Liver (tissue), 9 donors: ENCODE data around the gene SUN2. TPM values are rescaled to one million over a fixed set of nuclear protein-coding genes. Genes with fewer than 3 reads are reported as not detected.
A peak's percentile ranks its signal among the peaks of the same experiment; 100 is the strongest.

Experiments used
- DNase-seq: peaks from one replicate; pipeline ENCODE4 v3.0.0-alpha.2; 2017; ENCODE audit warnings: low spot score
- H3K27ac ChIP-seq, 2 donors: one replicate each; pipeline ENCODE4 v1.7.0; 2013; ENCODE audit warnings: inconsistent platforms in 2 of 2, low read length in 2 of 2, control low read depth in 1 of 2, low read depth in 1 of 2, mild to moderate bottlenecking in 1 of 2
- H3K27me3 ChIP-seq, 4 donors: one replicate each; pipeline versions ENCODE4 v1.6.1 to v1.7.0; 2013; ENCODE audit warnings: low read length in 3 of 4, inconsistent platforms in 1 of 4, mild to moderate bottlenecking in 1 of 4, moderate library complexity in 1 of 4; ENCODE audit not compliant: control insufficient read depth in 4 of 4, insufficient read depth in 4 of 4
- H3K36me3 ChIP-seq, 4 donors: one replicate each; pipeline versions ENCODE4 v1.6.1 to v1.7.0; 2013; ENCODE audit warnings: low read length in 3 of 4, mild to moderate bottlenecking in 3 of 4, low read depth in 1 of 4, moderate library complexity in 1 of 4; ENCODE audit not compliant: control insufficient read depth in 4 of 4, insufficient read depth in 3 of 4
- H3K4me1 ChIP-seq, 4 donors: one replicate each; pipeline versions ENCODE4 v1.6.1 to v1.7.0; 2013; ENCODE audit warnings: low read length in 3 of 4, mild to moderate bottlenecking in 3 of 4, moderate library complexity in 1 of 4; ENCODE audit not compliant: control insufficient read depth in 4 of 4, insufficient read depth in 4 of 4
- H3K4me3 ChIP-seq, 3 donors: one replicate each; pipeline versions ENCODE4 v1.6.1 to v1.7.0; 2013; ENCODE audit warnings: low read length in 3 of 3, control low read depth in 1 of 3, low read depth in 1 of 3, mild to moderate bottlenecking in 1 of 3
- H3K9ac ChIP-seq, 2 donors: one replicate each; pipeline ENCODE4 v1.7.0; 2013; ENCODE audit warnings: low read length in 2 of 2, mild to moderate bottlenecking in 2 of 2, moderate library complexity in 2 of 2, control low read depth in 1 of 2, low read depth in 1 of 2
- H3K9me3 ChIP-seq, 4 donors: one replicate each; pipeline versions ENCODE4 v1.6.1 to v1.7.0; 2013; ENCODE audit warnings: low read length in 3 of 4; ENCODE audit not compliant: control insufficient read depth in 4 of 4
- ATF3 ChIP-seq: IDR thresholded peaks from 2 replicates; pipeline ENCODE4 v1.6.1; 2016; ENCODE audit warnings: antibody characterized with exemption
- CTCF ChIP-seq: fragments of 150-350 bp; IDR thresholded peaks from 2 replicates; pipeline ENCODE4 v1.5.1; 2017; ENCODE audit warnings: improper control_type of control experiment, low read depth, low read length; ENCODE audit not compliant: missing input control
- EGR1 ChIP-seq, 2 donors: IDR thresholded peaks; 2 replicates each; pipeline ENCODE4 v1.6.1; 2016 to 2018; ENCODE audit warnings: antibody characterized with exemption in 2 of 2, low read depth in 2 of 2
- FOXA1 ChIP-seq: IDR thresholded peaks from 2 replicates; pipeline ENCODE4 v1.6.1; 2016; ENCODE audit warnings: antibody characterized with exemption
- FOXA2 ChIP-seq: IDR thresholded peaks from 2 replicates; pipeline ENCODE4 v1.6.1; 2016; ENCODE audit warnings: antibody characterized with exemption
- GABPA ChIP-seq, 2 donors: IDR thresholded peaks in 1 of 2; conservative IDR thresholded peaks in 1 of 2; 2 replicates each; pipeline ENCODE4 v1.6.1; 2016; ENCODE audit warnings: antibody characterized with exemption in 2 of 2, mild to moderate bottlenecking in 1 of 2, moderate library complexity in 1 of 2
- HNF4A ChIP-seq, 2 donors: conservative IDR thresholded peaks; 2 replicates each; pipeline ENCODE4 v1.6.1; 2016; ENCODE audit warnings: antibody characterized with exemption in 2 of 2, mild to moderate bottlenecking in 2 of 2
- HNF4G ChIP-seq: IDR thresholded peaks from 2 replicates; pipeline ENCODE4 v1.6.1; 2016; ENCODE audit warnings: antibody characterized with exemption
- JUND ChIP-seq, 2 donors: IDR thresholded peaks; 2 replicates each; pipeline ENCODE4 v1.6.1; 2016; ENCODE audit warnings: antibody characterized with exemption in 2 of 2
- MAX ChIP-seq: IDR thresholded peaks from 2 replicates; pipeline ENCODE4 v1.6.1; 2016; ENCODE audit warnings: antibody characterized with exemption
- NR2F2 ChIP-seq: IDR thresholded peaks from 2 replicates; pipeline ENCODE4 v1.6.1; 2016; ENCODE audit warnings: antibody characterized with exemption
- RAD21 ChIP-seq, 2 donors: IDR thresholded peaks; 2 replicates each; pipeline ENCODE4 v1.6.1; 2016; ENCODE audit warnings: antibody characterized with exemption in 2 of 2, mild to moderate bottlenecking in 2 of 2
- REST ChIP-seq: IDR thresholded peaks from 2 replicates; pipeline ENCODE4 v1.6.1; 2016; ENCODE audit warnings: antibody characterized with exemption, mild to moderate bottlenecking
- RXRA ChIP-seq, 2 donors: IDR thresholded peaks; 2 replicates each; pipeline ENCODE4 v1.6.1; 2017 to 2018; ENCODE audit warnings: antibody characterized with exemption in 2 of 2, mild to moderate bottlenecking in 1 of 2
- SP1 ChIP-seq: IDR thresholded peaks from 2 replicates; pipeline ENCODE4 v1.6.1; 2018; ENCODE audit warnings: antibody characterized with exemption, mild to moderate bottlenecking
- TAF1 ChIP-seq: conservative IDR thresholded peaks from 2 replicates; pipeline ENCODE4 v1.6.1; 2016; ENCODE audit warnings: antibody characterized with exemption, mild to moderate bottlenecking
- YY1 ChIP-seq: IDR thresholded peaks from 2 replicates; pipeline ENCODE4 v1.6.1; 2016; ENCODE audit warnings: antibody characterized with exemption, mild to moderate bottlenecking
- ZBTB33 ChIP-seq: IDR thresholded peaks from 2 replicates; pipeline ENCODE4 v1.6.1; 2016; ENCODE audit warnings: antibody characterized with exemption
- WGBS: extraction: QIAGEN DNeasy Blood & Tissue Kit; methylation state at CpG from one replicate; pipeline ENCODE4 v1.1.7; 2013; 5-methylcytosine and 5-hydroxymethylcytosine counted together
- polyA plus RNA-seq, 2 donors: library from polyadenylated mRNA; stranded (reverse) in 1 of 2; unstranded in 1 of 2; fragments of 200-250 nt in 1 of 2; fragments of >200 nt in 1 of 2; fragmentation: Nextera tagmentation in 1 of 2; extraction: Ambion mirVana in 1 of 2; gene quantifications; one replicate each; pipeline versions ENCODE4 v1.2.1 to v1.2.3, GENCODE V29; 2013 to 2015
- total RNA-seq, 2 donors: library from RNA; depleted of rRNA; stranded (reverse); fragments of >200 nt; gene quantifications; one replicate each; pipeline ENCODE4 v1.2.3, GENCODE V29; 2014
- donor health status: healthy.
- donor health status: healthy.
- donor health status: healthy.
- donor health status: healthy.
- donor health status: healthy.

The SUN2 gene
- total and polyA plus RNA-seq, 4 donors: 13.1 to 170 (median 81.5) TPM

- H3K4me1 ChIP-seq: peaks cover 7 to 51% (median 16%) of the 10 kb centered on the region in 4 donors
These were observed 465 bp downstream of the SUN2 start for GRCh38 chr22:38755155-38755910.

More at GRCh38 chr22:38755155-38755910, 465 bp downstream of the SUN2 start:
- Histone ChIP-seq H3K27me3 (no peaks in the 10 kb centered on the region), H3K9me3 (no peaks in the 10 kb centered on the region), H3K36me3 (peaks cover 16 to 18% (median 17%) of the 10 kb centered on the region in 4 donors), H3K27ac (peak overlapping the region; percentile 99), H3K9ac (peak overlapping the region; percentile 93 to 96), H3K4me3 (peak overlapping the region; percentile 80 to 93 (median 93))
- DNase-seq: peak; percentile 88
- WGBS: under 1% methylated on average over 74 of the region's 74 CpGs
- TF ChIP-seq JUND (IDR thresholded peaks at IDR 0.05) (peak in 1 of 2 donors; percentile 69), YY1 (peak; percentile 51), EGR1 (IDR thresholded peaks at IDR 0.05; ENCODE audit: low read depth in 2 of 2) (peak in 1 of 2 donors; percentile 50), FOXA1 (no peak), TAF1 (peak; percentile 70), FOXA2 (no peak), SP1 (peak; percentile 94), REST (peak; percentile 87), MAX (no peak), GABPA (IDR thresholded peaks at IDR 0.05 in 1 of 2, conservative IDR thresholded peaks at IDR 0.05 in 1 of 2) (no peak), RAD21 (IDR thresholded peaks at IDR 0.05) (peak in 1 of 2 donors; percentile 30), NR2F2 (peak; percentile 91), HNF4G (peak; percentile 49), ZBTB33 (no peak), CTCF (no peak), RXRA (IDR thresholded peaks at IDR 0.05) (peak; percentile 63 to 80), HNF4A (conservative IDR thresholded peaks at IDR 0.05) (peak; percentile 78 to 80), ATF3 (peak; percentile 73)
